ENCODE data around the gene WDR1.

Gene WDR1

GRCh38 chr4:10088135-10089010 is 28.2 kb downstream of the WDR1 start:
- 88 to 89% methylated on average over 18 to 27 of the region's 28 CpGs for whole genome bisulfite sequencing, 2 experiments (ENCODE audit: insufficient coverage in 2 of 2)
- Histone ChIP-seq H3K4me3 (ENCODE audit: extremely low read depth, insufficient read depth, low read length, poor library complexity, severe bottlenecking) (no peak overlapping the region), H3K9me3 (ENCODE audit: control insufficient read depth, low read length) (no peaks in the 10 kb centered on the region), H3K27ac (ENCODE audit: low read depth, low read length, severe bottlenecking) (no peak overlapping the region), H3K4me1 (ENCODE audit: control insufficient read depth, insufficient read depth, low read length, poor library complexity, severe bottlenecking) (peaks cover 2% of the 10 kb centered on the region), H3K36me3 (ENCODE audit: control insufficient read depth, insufficient read depth, low read length) (peaks cover 100% of the 10 kb centered on the region)

GRCh38 chr4:10087152-10087791 is 29.3 kb downstream of the WDR1 start:
- peaks cover 100% of the 10 kb centered on the region for H3K36me3 ChIP-seq (ENCODE audit: control insufficient read depth, insufficient read depth, low read length)
- WGBS, 2 experiments (ENCODE audit: insufficient coverage in 2 of 2): 92 to 97% methylated on average over 10 to 12 of the region's 12 CpGs

GRCh38 chr4:10086506-10087120 is 30.0 kb downstream of the WDR1 start:
- Histone ChIP-seq H3K4me3 (ENCODE audit: extremely low read depth, insufficient read depth, low read length, poor library complexity, severe bottlenecking) (no peak overlapping the region), H3K4me1 (ENCODE audit: control insufficient read depth, insufficient read depth, low read length, poor library complexity, severe bottlenecking) (no peaks in the 10 kb centered on the region), H3K9me3 (ENCODE audit: control insufficient read depth, low read length) (no peaks in the 10 kb centered on the region), H3K36me3 (ENCODE audit: control insufficient read depth, insufficient read depth, low read length) (peaks cover 100% of the 10 kb centered on the region), H3K27ac (ENCODE audit: low read depth, low read length, severe bottlenecking) (no peak overlapping the region)
- 95 to 96% methylated on average over 10 to 13 of the region's 13 CpGs for WGBS, 2 experiments (ENCODE audit: insufficient coverage in 2 of 2)

More at GRCh38 chr4:10087152-10087791, 29.3 kb downstream of the WDR1 start:
- no peaks in the 10 kb centered on the region for H3K9me3 ChIP-seq (ENCODE audit: control insufficient read depth, low read length)
- H3K4me3 ChIP-seq (ENCODE audit: extremely low read depth, insufficient read depth, low read length, poor library complexity, severe bottlenecking): no peak overlapping the region
- no peak overlapping the region for H3K27ac ChIP-seq (ENCODE audit: low read depth, low read length, severe bottlenecking)
- no peaks in the 10 kb centered on the region for H3K4me1 ChIP-seq (ENCODE audit: control insufficient read depth, insufficient read depth, low read length, poor library complexity, severe bottlenecking)

DNA sequence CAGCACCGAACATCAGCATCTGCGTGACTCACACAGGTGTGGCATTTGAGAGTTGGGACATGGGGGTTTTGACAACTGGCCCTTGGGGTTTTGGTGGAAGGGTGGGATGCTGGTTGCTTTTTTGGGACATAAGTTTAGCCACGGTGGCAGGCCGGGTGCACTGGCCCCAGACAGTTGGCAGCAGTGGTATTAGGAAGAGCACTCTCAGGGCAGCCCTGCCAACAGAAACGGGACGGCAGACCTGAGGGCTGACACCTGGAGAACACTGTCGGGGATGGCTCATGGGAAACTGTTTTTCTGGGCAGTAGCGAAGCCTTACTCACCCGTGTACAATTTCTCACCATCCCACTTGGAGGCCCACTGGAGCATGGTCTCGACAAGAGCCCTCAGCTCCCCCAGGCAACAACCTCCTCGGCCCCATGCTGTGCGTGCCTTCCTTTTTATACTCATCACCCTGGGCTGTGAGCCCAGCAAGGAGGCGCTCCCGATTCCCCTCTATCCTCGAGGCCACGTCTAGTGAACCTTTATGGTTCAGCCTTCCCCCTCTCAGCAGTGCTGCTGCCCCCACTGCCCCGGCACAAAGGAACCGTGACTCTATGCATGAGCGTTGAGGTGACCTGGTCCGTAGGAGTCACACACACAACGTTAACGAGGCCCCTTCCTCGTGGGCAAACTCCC is 30.6 kb downstream of the WDR1 start:
- WGBS, 2 experiments (ENCODE audit: insufficient coverage in 2 of 2): 90 to 93% methylated on average over 20 to 21 of the region's 23 CpGs

GRCh38 chr4:10085386-10085785 is 31.2 kb downstream of the WDR1 start:
- Histone ChIP-seq H3K9me3 (ENCODE audit: control insufficient read depth, low read length) (no peaks in the 10 kb centered on the region), H3K4me1 (ENCODE audit: control insufficient read depth, insufficient read depth, low read length, poor library complexity, severe bottlenecking) (no peaks in the 10 kb centered on the region), H3K27ac (ENCODE audit: low read depth, low read length, severe bottlenecking) (no peak overlapping the region), H3K4me3 (ENCODE audit: extremely low read depth, insufficient read depth, low read length, poor library complexity, severe bottlenecking) (no peak overlapping the region), H3K36me3 (ENCODE audit: control insufficient read depth, insufficient read depth, low read length) (peaks cover 99% of the 10 kb centered on the region)
- WGBS, 2 experiments (ENCODE audit: insufficient coverage in 2 of 2): 92 to 95% methylated on average over 9 to 10 of the region's 11 CpGs

More for the DNA sequence above, 30.6 kb downstream of the WDR1 start:
- Histone ChIP-seq H3K4me3 (ENCODE audit: extremely low read depth, insufficient read depth, low read length, poor library complexity, severe bottlenecking) (no peak overlapping the region), H3K27ac (ENCODE audit: low read depth, low read length, severe bottlenecking) (no peak overlapping the region), H3K9me3 (ENCODE audit: control insufficient read depth, low read length) (no peaks in the 10 kb centered on the region), H3K4me1 (ENCODE audit: control insufficient read depth, insufficient read depth, low read length, poor library complexity, severe bottlenecking) (no peaks in the 10 kb centered on the region), H3K36me3 (ENCODE audit: control insufficient read depth, insufficient read depth, low read length) (peaks cover 99% of the 10 kb centered on the region)

GRCh38 chr4:10084651-10085358 is 31.8 kb downstream of the WDR1 start:
- WGBS, 2 experiments (ENCODE audit: insufficient coverage in 2 of 2): 94 to 96% methylated on average over 19 to 21 of the region's 21 CpGs
- H3K4me1 ChIP-seq (ENCODE audit: control insufficient read depth, insufficient read depth, low read length, poor library complexity, severe bottlenecking): no peaks in the 10 kb centered on the region
- H3K9me3 ChIP-seq (ENCODE audit: control insufficient read depth, low read length): no peaks in the 10 kb centered on the region
- H3K27ac ChIP-seq (ENCODE audit: low read depth, low read length, severe bottlenecking): no peak overlapping the region
- H3K4me3 ChIP-seq (ENCODE audit: extremely low read depth, insufficient read depth, low read length, poor library complexity, severe bottlenecking): no peak overlapping the region
- peaks cover 99% of the 10 kb centered on the region for H3K36me3 ChIP-seq (ENCODE audit: control insufficient read depth, insufficient read depth, low read length)

- H3K27ac ChIP-seq (ENCODE audit: low read depth, low read length, severe bottlenecking): no peak overlapping the region
- WGBS, 2 experiments (ENCODE audit: insufficient coverage in 2 of 2): 95% methylated on average over 23 of the region's 23 CpGs
- H3K9me3 ChIP-seq (ENCODE audit: control insufficient read depth, low read length): no peaks in the 10 kb centered on the region
- no peak overlapping the region for H3K4me3 ChIP-seq (ENCODE audit: extremely low read depth, insufficient read depth, low read length, poor library complexity, severe bottlenecking)
- peaks cover 99% of the 10 kb centered on the region for H3K36me3 ChIP-seq (ENCODE audit: control insufficient read depth, insufficient read depth, low read length)
- H3K4me1 ChIP-seq (ENCODE audit: control insufficient read depth, insufficient read depth, low read length, poor library complexity, severe bottlenecking): no peaks in the 10 kb centered on the region
Measured at GRCh38 chr4:10083861-10084641, 32.5 kb downstream of the WDR1 start.

DNA sequence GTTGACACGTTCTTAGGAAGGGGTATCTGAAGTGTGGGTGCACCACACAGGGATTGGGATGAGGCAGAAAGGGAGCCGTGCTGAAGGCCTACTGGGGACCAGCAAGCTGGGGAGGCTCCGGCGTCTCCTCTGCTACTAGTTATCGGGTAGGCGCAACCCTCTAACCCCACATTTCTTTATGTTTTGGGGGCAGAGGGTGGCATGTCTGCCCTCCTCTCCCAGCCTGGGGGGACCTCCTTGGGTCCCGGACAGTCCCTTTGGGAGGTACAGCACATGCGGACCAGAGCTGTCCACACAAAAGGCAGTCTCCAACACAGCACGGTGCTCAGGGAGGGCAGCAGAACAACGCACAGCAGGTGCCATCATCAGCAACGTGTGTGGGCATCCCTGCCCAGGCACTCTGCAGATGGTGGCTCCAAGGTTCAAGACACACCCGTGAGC is 33.2 kb downstream of the WDR1 start:
- no peak overlapping the region for H3K27ac ChIP-seq (ENCODE audit: low read depth, low read length, severe bottlenecking)
- H3K36me3 ChIP-seq (ENCODE audit: control insufficient read depth, insufficient read depth, low read length): peaks cover 99% of the 10 kb centered on the region
- H3K4me1 ChIP-seq (ENCODE audit: control insufficient read depth, insufficient read depth, low read length, poor library complexity, severe bottlenecking): no peaks in the 10 kb centered on the region
- H3K4me3 ChIP-seq (ENCODE audit: extremely low read depth, insufficient read depth, low read length, poor library complexity, severe bottlenecking): no peak overlapping the region
- no peaks in the 10 kb centered on the region for H3K9me3 ChIP-seq (ENCODE audit: control insufficient read depth, low read length)
- 90 to 95% methylated on average over 7 to 11 of the region's 12 CpGs for WGBS, 2 experiments (ENCODE audit: insufficient coverage in 2 of 2)

- Histone ChIP-seq H3K4me3 (ENCODE audit: extremely low read depth, insufficient read depth, low read length, poor library complexity, severe bottlenecking) (no peak overlapping the region), H3K9me3 (ENCODE audit: control insufficient read depth, low read length) (no peaks in the 10 kb centered on the region), H3K27ac (ENCODE audit: low read depth, low read length, severe bottlenecking) (no peak overlapping the region), H3K4me1 (ENCODE audit: control insufficient read depth, insufficient read depth, low read length, poor library complexity, severe bottlenecking) (no peaks in the 10 kb centered on the region), H3K36me3 (ENCODE audit: control insufficient read depth, insufficient read depth, low read length) (peaks cover 99% of the 10 kb centered on the region)
- WGBS, 2 experiments (ENCODE audit: insufficient coverage in 2 of 2): 94% methylated on average over 14 to 18 of the region's 20 CpGs
Measured at GRCh38 chr4:10082459-10083272, 33.9 kb downstream of the WDR1 start.

Measured in mesodermal cell (in vitro differentiated cells).